ENCODE results near the gene B3GALNT2.

DNA sequence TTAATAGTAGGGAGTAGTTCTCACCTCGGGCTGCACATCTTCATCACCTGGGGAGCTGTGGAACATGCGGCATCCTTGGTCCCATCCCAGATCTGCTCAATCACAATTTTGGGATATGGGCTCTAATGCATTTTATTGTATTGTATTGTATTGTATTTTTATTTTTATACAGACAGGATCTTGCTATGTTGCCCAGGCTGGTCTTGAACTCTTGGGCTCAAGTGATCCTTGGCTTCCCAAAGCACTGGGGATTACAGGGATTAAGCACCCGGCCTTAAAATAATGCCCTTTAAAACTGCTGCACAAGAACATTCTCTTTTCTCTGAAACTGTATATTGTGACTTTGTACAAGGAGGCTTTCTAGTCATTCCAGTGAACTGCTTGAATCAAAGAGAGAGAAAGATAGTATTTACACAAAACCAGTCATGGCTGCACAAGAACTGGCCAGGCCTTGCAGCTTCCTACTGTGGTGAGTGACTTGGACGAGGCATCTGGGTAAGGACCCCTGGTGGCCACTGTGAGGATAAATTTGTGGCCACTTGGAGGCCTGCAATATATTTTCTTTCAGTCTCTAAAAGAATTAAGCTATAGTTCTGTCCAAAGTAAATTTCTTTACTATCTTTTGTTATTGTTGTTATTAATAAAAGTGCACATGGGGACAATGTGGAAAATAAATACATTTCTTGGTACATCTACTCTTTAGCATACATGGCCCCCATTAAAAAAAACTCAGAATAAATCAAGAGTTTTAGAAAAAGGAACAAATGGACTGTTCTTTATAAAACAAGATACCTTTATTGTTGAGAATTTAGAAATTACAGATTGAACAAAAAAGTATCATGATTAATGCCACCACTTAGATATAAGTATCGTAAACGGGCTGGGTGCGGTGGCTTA is 89.0 kb downstream of the B3GALNT2 start:
- TF ChIP-seq, protein P1, sequence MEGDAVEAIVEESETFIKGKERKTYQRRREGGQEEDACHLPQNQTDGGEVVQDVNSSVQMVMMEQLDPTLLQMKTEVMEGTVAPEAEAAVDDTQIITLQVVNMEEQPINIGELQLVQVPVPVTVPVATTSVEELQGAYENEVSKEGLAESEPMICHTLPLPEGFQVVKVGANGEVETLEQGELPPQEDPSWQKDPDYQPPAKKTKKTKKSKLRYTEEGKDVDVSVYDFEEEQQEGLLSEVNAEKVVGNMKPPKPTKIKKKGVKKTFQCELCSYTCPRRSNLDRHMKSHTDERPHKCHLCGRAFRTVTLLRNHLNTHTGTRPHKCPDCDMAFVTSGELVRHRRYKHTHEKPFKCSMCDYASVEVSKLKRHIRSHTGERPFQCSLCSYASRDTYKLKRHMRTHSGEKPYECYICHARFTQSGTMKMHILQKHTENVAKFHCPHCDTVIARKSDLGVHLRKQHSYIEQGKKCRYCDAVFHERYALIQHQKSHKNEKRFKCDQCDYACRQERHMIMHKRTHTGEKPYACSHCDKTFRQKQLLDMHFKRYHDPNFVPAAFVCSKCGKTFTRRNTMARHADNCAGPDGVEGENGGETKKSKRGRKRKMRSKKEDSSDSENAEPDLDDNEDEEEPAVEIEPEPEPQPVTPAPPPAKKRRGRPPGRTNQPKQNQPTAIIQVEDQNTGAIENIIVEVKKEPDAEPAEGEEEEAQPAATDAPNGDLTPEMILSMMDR (IDR thresholded peaks at IDR 0.05; ENCODE audit: insufficient read depth, low read length, poor library complexity, severe bottlenecking): peak; percentile 64
- TF ChIP-seq EZH2phosphoT487 (conservative IDR thresholded peaks at IDR 0.05; ENCODE audit: low read length): no peak
